Fibroblast of pulmonary artery (primary cell): Measurements from ENCODE around the gene C10orf90.

Source experiments
- DNase-seq: peaks from one replicate; pipeline ENCODE4 v3.0.0-alpha.2; 2010; ENCODE audit warnings: low read depth
- H3K4me3 ChIP-seq: replicated peaks from 2 replicates; pipeline ENCODE4 v1.5.1; 2011; ENCODE audit warnings: low read depth, mild to moderate bottlenecking, control low read depth, low read length, moderate library complexity
- CTCF ChIP-seq: IDR thresholded peaks from 2 replicates; pipeline ENCODE4 v1.5.1; 2011; ENCODE audit warnings: mild to moderate bottlenecking, control low read depth, low read length, inconsistent platforms; ENCODE audit errors: missing control alignments

Gene C10orf90

GRCh38 chr10:126638542-126638941, 32.0 kb downstream of the C10orf90 start:
- no peak for DNase-seq
- TF ChIP-seq CTCF, result no peak
- no peak overlapping the region for H3K4me3 ChIP-seq

GRCh38 chr10:126637501-126637900, 33.0 kb downstream of the C10orf90 start:
- no peak overlapping the region for H3K4me3 ChIP-seq
- TF ChIP-seq CTCF, result no peak
- DNase-seq, result no peak

- H3K4me3 ChIP-seq, result no peak overlapping the region
- no peak for TF ChIP-seq CTCF
- DNase-seq, result no peak
Measured at GRCh38 chr10:126634911-126635310, 35.6 kb downstream of the C10orf90 start.

- TF ChIP-seq CTCF, result no peak
- no peak for DNase-seq
- no peak overlapping the region for H3K4me3 ChIP-seq
Measured at GRCh38 chr10:126634347-126634746, 36.1 kb downstream of the C10orf90 start.

- no peak overlapping the region for H3K4me3 ChIP-seq
- no peak for DNase-seq
- no peak for TF ChIP-seq CTCF
Measured at GRCh38 chr10:126632705-126633104, 37.8 kb downstream of the C10orf90 start.

- H3K4me3 ChIP-seq, result no peak overlapping the region
- TF ChIP-seq CTCF, result no peak
- DNase-seq, result no peak
Measured at GRCh38 chr10:126629925-126630624, 40.4 kb downstream of the C10orf90 start.

GRCh38 chr10:126628746-126629145, 41.7 kb downstream of the C10orf90 start:
- TF ChIP-seq CTCF, result no peak
- no peak for DNase-seq
- H3K4me3 ChIP-seq, result no peak overlapping the region
